Ovary (tissue), 9 donors: ENCODE results near the gene SCRN2. TPM values are rescaled to one million over a fixed set of nuclear protein-coding genes. Genes with fewer than 3 reads are reported as not detected.
A peak's percentile ranks its signal among the peaks of the same experiment; 100 is the strongest.

Experiments used
- DNase-seq, 5 donors: peaks; one replicate each; pipeline ENCODE4 v3.0.0-alpha.2; 2019 to 2020
- H3K27ac ChIP-seq, 2 donors: fragments of 200-600 bp; one replicate each; pipeline versions ENCODE4 v1.5.1 to v1.8.0; 2019 to 2022
- H3K27me3 ChIP-seq: fragments of 200-600 bp; one replicate; pipeline ENCODE4 v1.8.0; 2022
- H3K36me3 ChIP-seq: fragments of 200-600 bp; sonication (generic); one replicate; pipeline ENCODE4 v1.5.1; 2019
- H3K4me1 ChIP-seq: one replicate; pipeline ENCODE4 v1.8.1; 2013; ENCODE audit warnings: mild to moderate bottlenecking, moderate library complexity; ENCODE audit not compliant: insufficient read depth
- H3K4me3 ChIP-seq: fragments of 200-600 bp; sonication (generic); one replicate; pipeline ENCODE4 v1.5.1; 2017
- H3K9me3 ChIP-seq, 2 donors: fragments of 200-600 bp in 1 of 2; sonication (generic) in 1 of 2; one replicate each; pipeline versions ENCODE4 v1.5.1 to v1.8.1; 2013 to 2019; ENCODE audit warnings: mild to moderate bottlenecking in 1 of 2, moderate library complexity in 1 of 2
- EP300 ChIP-seq: sonication (generic); formaldehyde crosslinking; IDR thresholded peaks from one replicate; pipeline ENCODE4 v1.6.1; 2017; ENCODE audit warnings: antibody characterized with exemption
- POLR2A ChIP-seq: fragments of 450-650 bp; IDR thresholded peaks from one replicate; pipeline ENCODE4 v1.6.1; 2017; ENCODE audit warnings: antibody characterized with exemption, mild to moderate bottlenecking, moderate library complexity
- whole genome bisulfite sequencing, 3 donors: extraction: QIAGEN DNeasy Blood & Tissue Kit in 1 of 3; methylation state at CpG; one replicate each; pipeline versions ENCODE4 v1.1.5 to v1.1.7; 2013 to 2017; 5-methylcytosine and 5-hydroxymethylcytosine counted together
- intact Hi-C, 4 donors: fragments of 100-400 bp; cut with DNase I; formaldehyde crosslinking; loops; one replicate each; pipeline versions ENCODE4 v1.11.0 to v1.15.1; 2022 to 2023
- polyA plus RNA-seq, 2 donors: library from polyadenylated mRNA; stranded (reverse); fragments of 200-250 nt in 1 of 2; fragments of 350-450 nt in 1 of 2; fragmentation: Illumina TruSeq in 1 of 2; extraction: RNeasy Lipid Tissue Mini Kit (QIAGEN cat#74804) in 1 of 2; gene quantifications; one replicate each; pipeline ENCODE4 v1.2.3, GENCODE V29; 2013 to 2014
- total RNA-seq, 7 donors: library from RNA; depleted of rRNA in 2 of 7; stranded (reverse); fragments of >200 nt in 2 of 7; fragmentation: NEBNext Ultra II Directional in 3 of 7; extraction: Animal tissue kit (Norgen Biotek cat#: 25700) in 3 of 7; gene quantifications; one replicate each; pipeline versions ENCODE4 v1.1.0 to v1.2.4, GENCODE V29; 2016 to 2023
- TF ChIP-seq, protein P1 (sequence below), 3 donors: fragments of 450-650 bp in 2 of 3; fragments of 200-600 bp in 1 of 3; IDR thresholded peaks; one replicate each; pipeline versions ENCODE4 v1.5.1 to v1.8.0; 2016 to 2022; ENCODE audit warnings: antibody characterized with exemption in 3 of 3, mild to moderate bottlenecking in 1 of 3
- donor health status: DM: no; HTN: no; CAD: no; lungs with moderate emphysema.
- donor health status: DM: no; HTN: no; CAD: no.
- donor health status: Bipolar disorder and iron deficiency.
- donor health status: DM: yes; HTN: yes; CAD: no.
- donor health status: DM: no; HTN: no; CAD: no.
- donor health status: DM: yes; HTN: yes; CAD: no.

SCRN2 gene
- total and polyA plus RNA-seq, 9 donors = 5.6 to 45.5 (median 36.8) TPM

DNA sequence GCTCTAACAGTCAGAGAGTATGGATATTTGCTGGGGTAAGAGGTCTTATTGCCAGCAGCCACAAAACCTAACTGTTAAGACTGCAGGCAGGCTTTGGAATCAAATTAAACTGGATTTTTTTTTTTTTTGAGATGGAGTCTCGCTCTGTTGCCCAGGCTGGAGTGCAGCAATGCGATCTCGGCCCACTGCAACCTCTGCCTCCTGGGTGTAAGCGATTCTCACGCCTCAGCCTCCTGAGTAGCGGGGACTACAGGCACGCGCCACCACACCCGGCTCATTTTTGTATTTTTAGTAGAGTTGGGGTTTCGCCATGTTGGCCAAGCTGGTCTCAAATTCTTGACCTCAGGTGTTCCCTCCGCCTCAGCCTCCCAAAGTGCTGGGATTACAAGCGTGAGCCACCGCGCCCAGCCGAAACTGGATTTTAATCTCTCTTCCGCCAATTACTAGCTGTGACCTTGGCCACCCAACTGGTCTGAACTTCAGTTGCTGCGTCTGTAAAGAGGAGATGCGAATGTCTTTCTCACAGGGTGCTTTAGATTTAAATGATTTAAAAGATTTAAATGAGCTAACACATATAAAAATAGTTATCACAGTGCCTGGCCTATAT lies 10.6 kb downstream of the SCRN2 start:
- WGBS, 3 donors = 56 to 64% (median 57%) methylated on average over 18 of the region's 18 CpGs
- H3K9me3 ChIP-seq = no peaks in the 10 kb centered on the region
- DNase-seq = no peak
- H3K36me3 ChIP-seq = no peaks in the 10 kb centered on the region
- peak overlapping the region; percentile 52 for H3K4me3 ChIP-seq
- peaks cover 4% of the 10 kb centered on the region for H3K4me1 ChIP-seq
- no peak overlapping the region for H3K27ac ChIP-seq
- no peaks in the 10 kb centered on the region for H3K27me3 ChIP-seq
- TF ChIP-seq EP300 (no peak), POLR2A (no peak)
- TF ChIP-seq, protein P1, sequence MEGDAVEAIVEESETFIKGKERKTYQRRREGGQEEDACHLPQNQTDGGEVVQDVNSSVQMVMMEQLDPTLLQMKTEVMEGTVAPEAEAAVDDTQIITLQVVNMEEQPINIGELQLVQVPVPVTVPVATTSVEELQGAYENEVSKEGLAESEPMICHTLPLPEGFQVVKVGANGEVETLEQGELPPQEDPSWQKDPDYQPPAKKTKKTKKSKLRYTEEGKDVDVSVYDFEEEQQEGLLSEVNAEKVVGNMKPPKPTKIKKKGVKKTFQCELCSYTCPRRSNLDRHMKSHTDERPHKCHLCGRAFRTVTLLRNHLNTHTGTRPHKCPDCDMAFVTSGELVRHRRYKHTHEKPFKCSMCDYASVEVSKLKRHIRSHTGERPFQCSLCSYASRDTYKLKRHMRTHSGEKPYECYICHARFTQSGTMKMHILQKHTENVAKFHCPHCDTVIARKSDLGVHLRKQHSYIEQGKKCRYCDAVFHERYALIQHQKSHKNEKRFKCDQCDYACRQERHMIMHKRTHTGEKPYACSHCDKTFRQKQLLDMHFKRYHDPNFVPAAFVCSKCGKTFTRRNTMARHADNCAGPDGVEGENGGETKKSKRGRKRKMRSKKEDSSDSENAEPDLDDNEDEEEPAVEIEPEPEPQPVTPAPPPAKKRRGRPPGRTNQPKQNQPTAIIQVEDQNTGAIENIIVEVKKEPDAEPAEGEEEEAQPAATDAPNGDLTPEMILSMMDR (IDR thresholded peaks at IDR 0.05) = no peak
- intact Hi-C loops = no loop called here

DNA sequence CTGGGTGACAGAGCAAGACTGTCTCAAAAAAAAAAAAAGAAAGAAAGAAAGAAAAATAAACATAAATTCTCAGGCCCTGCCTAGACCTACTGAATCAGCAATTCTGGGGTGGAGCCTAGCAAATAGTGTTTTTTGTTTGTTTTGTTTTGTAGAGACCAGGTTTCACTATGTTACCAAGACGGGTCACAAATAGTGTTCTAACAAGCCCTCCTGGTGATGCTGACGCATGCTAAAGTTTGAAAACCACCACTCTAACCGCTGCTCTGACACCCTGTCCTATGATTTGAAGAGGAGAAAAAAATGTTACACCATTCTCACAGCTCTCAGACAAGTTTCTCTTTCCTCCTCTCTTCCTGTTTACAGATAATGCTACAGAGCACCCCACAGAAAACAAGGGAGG lies 11.2 kb downstream of the SCRN2 start:
- TF ChIP-seq, protein P1 (IDR thresholded peaks at IDR 0.05) = no peak
- TF ChIP-seq POLR2A (no peak), EP300 (no peak)
- no peak for DNase-seq
- Histone ChIP-seq H3K27ac (no peak overlapping the region), H3K4me1 (peaks cover 4% of the 10 kb centered on the region), H3K4me3 (no peak overlapping the region), H3K27me3 (no peaks in the 10 kb centered on the region), H3K36me3 (no peaks in the 10 kb centered on the region), H3K9me3 (no peaks in the 10 kb centered on the region)
- intact Hi-C loops = no loop called here
- WGBS, 3 donors = 81 to 88% (median 84%) methylated on average over 3 of the region's 3 CpGs

DNA sequence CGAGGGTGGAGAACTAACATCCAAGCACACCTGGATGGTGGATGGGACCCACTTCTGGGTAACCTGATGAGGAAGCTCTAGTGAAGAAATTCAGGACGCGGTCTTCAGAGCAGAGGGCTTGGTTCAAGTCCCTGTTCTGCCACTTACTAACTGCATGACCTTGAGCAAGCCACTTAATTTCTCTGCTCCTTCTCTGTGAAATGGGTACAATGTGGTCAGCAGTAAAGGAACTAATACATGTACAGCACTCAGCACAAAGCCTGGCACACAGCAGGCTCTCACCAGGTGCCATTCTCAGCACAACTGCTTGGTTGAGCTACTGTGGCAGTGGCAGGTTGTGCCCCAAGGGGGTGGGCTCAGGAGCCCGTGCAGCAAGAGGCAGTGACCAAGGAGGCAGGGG lies 17.6 kb downstream of the SCRN2 start:
- H3K36me3 ChIP-seq = no peaks in the 10 kb centered on the region
- H3K27me3 ChIP-seq = no peaks in the 10 kb centered on the region
- no peaks in the 10 kb centered on the region for H3K9me3 ChIP-seq
- no peak for DNase-seq
- no peak for TF ChIP-seq EP300
- TF ChIP-seq, protein P1 (IDR thresholded peaks at IDR 0.05) = no peak
- TF ChIP-seq POLR2A = no peak
- H3K27ac ChIP-seq = no peak overlapping the region
- WGBS, 3 donors = 83 to 93% (median 84%) methylated on average over 4 of the region's 4 CpGs
- peaks cover 9% of the 10 kb centered on the region for H3K4me1 ChIP-seq
- no peak overlapping the region for H3K4me3 ChIP-seq
- intact Hi-C loops = no loop called here

DNA sequence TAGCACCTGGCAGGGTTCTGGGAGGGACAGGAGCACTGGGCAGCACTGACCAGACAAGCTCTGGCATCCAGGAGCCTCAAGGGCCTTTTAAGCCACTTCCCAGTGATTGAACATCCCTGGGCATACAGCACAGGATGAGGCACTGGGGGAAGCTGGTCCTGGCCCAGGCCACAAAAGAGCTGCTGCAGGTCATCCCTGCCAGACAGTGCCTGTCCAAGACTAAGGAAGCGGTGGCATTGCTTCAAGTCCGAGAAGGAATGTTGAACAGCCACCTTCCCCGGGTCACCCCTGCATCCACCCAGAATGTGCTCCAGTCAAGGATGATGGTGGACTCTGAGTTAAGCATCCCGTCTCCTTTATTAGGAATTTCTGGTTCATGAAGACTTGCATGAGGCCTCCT lies 18.3 kb downstream of the SCRN2 start:
- Histone ChIP-seq H3K9me3 (no peaks in the 10 kb centered on the region), H3K4me3 (no peak overlapping the region), H3K27ac (no peak overlapping the region), H3K27me3 (no peaks in the 10 kb centered on the region), H3K4me1 (peaks cover 9% of the 10 kb centered on the region), H3K36me3 (no peaks in the 10 kb centered on the region)
- no peak for DNase-seq
- TF ChIP-seq POLR2A (no peak), EP300 (no peak)
- 83 to 94% (median 90%) methylated on average over 4 of the region's 4 CpGs for WGBS, 3 donors
- intact Hi-C loops = no loop called here
